Osteoblast (primary cell): ENCODE results near the gene INCENP. TPM values are rescaled to one million over a fixed set of nuclear protein-coding genes. Genes with fewer than 3 reads are reported as not detected.

ENCODE experiments used
- DNase-seq: peaks from one replicate; pipeline ENCODE4 v3.0.0; 2011; ENCODE audit warnings: low spot score, mixed read lengths; ENCODE audit not compliant: insufficient read length; ENCODE audit errors: missing footprints
- H2AFZ ChIP-seq: 2 replicates; pipeline ENCODE4 v1.6.0; 2011; ENCODE audit warnings: mild to moderate bottlenecking, low read length
- H3K27ac ChIP-seq: 2 replicates; pipeline ENCODE4 v1.5.1; 2011; ENCODE audit warnings: mild to moderate bottlenecking, low read depth, low read length, moderate library complexity
- H3K27me3 ChIP-seq: 2 replicates; pipeline ENCODE4 v1.6.0; 2012; ENCODE audit warnings: mild to moderate bottlenecking, control low read depth, inconsistent platforms, low read length, moderate library complexity; ENCODE audit not compliant: insufficient read depth
- H3K36me3 ChIP-seq: 2 replicates; pipeline ENCODE4 v1.5.1; 2011; ENCODE audit warnings: mild to moderate bottlenecking, low read length, control low read depth, moderate library complexity; ENCODE audit not compliant: insufficient read depth
- H3K4me1 ChIP-seq: 2 replicates; pipeline ENCODE4 v1.5.1; 2011; ENCODE audit warnings: mild to moderate bottlenecking, low read length, control low read depth, moderate library complexity; ENCODE audit not compliant: insufficient read depth
- H3K4me2 ChIP-seq: 2 replicates; pipeline ENCODE4 v1.6.0; 2011; ENCODE audit warnings: mild to moderate bottlenecking, low read length; ENCODE audit not compliant: insufficient read depth
- H3K4me3 ChIP-seq: fragments of 200-600 bp; sonication (generic); 3 replicates; pipeline ENCODE4 v1.5.1; 2012; ENCODE audit warnings: mild to moderate bottlenecking, low read length, inconsistent platforms; ENCODE audit not compliant: insufficient read depth
- H3K79me2 ChIP-seq: 2 replicates; pipeline ENCODE4 v1.6.0; 2012; ENCODE audit warnings: mild to moderate bottlenecking, low read length, control low read depth, inconsistent platforms; ENCODE audit not compliant: insufficient read depth
- H3K9me3 ChIP-seq: 2 replicates; pipeline ENCODE4 v1.5.1; 2011; ENCODE audit warnings: low read depth, low read length, control low read depth
- H4K20me1 ChIP-seq: 2 replicates; pipeline ENCODE4 v1.6.0; 2012; ENCODE audit warnings: mild to moderate bottlenecking, low read length, control low read depth; ENCODE audit not compliant: insufficient read depth
- total RNA-seq: library from RNA; depleted of rRNA; stranded (reverse); fragments of >200 nt; gene quantifications from 2 replicates; pipeline ENCODE4 v1.2.3, GENCODE V29; 2012
- TF ChIP-seq, protein P1 (sequence below): IDR thresholded peaks from 2 replicates; pipeline ENCODE4 v1.5.1; 2011; ENCODE audit warnings: mild to moderate bottlenecking, low read depth, low read length, moderate library complexity; ENCODE audit errors: extremely low read depth

Gene INCENP
- total RNA-seq, 1 donor: 8.7 TPM

GRCh38 chr11:62119569-62119968, 4.2 kb upstream of the INCENP start:
- H3K9me3 ChIP-seq: no peaks in the 10 kb centered on the region
- no peak overlapping the region for H3K4me2 ChIP-seq
- H3K27ac ChIP-seq: no peak overlapping the region
- peaks cover 7% of the 10 kb centered on the region for H3K79me2 ChIP-seq
- H3K4me3 ChIP-seq: no peak overlapping the region
- H4K20me1 ChIP-seq: no peaks in the 10 kb centered on the region
- DNase-seq: no peak
- no peak overlapping the region for H2AFZ ChIP-seq
- TF ChIP-seq, protein P1, sequence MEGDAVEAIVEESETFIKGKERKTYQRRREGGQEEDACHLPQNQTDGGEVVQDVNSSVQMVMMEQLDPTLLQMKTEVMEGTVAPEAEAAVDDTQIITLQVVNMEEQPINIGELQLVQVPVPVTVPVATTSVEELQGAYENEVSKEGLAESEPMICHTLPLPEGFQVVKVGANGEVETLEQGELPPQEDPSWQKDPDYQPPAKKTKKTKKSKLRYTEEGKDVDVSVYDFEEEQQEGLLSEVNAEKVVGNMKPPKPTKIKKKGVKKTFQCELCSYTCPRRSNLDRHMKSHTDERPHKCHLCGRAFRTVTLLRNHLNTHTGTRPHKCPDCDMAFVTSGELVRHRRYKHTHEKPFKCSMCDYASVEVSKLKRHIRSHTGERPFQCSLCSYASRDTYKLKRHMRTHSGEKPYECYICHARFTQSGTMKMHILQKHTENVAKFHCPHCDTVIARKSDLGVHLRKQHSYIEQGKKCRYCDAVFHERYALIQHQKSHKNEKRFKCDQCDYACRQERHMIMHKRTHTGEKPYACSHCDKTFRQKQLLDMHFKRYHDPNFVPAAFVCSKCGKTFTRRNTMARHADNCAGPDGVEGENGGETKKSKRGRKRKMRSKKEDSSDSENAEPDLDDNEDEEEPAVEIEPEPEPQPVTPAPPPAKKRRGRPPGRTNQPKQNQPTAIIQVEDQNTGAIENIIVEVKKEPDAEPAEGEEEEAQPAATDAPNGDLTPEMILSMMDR: no peak
- H3K4me1 ChIP-seq: peaks cover 1% of the 10 kb centered on the region
- H3K27me3 ChIP-seq: no peaks in the 10 kb centered on the region
- no peaks in the 10 kb centered on the region for H3K36me3 ChIP-seq

DNA sequence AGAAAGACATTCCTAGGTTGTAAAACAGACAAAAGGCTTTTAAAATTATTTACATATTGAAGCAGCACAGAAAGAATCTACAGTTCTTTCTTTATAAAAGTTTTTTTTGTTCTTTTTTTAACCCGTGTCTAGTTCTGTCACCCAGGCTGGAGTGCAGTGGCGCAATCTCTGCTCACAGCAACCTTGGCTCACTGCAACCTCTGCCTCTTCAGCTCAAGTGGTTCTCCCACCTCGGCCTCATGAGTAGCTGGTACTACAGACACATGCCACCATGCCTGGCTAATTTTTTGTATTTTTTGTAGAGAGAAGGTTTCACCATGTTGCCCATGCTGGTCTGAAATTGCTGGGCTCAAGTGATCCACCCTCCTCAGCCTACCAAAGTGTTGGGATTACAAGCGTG, 3.8 kb upstream of the INCENP start:
- Histone ChIP-seq H3K4me3 (no peak overlapping the region), H3K9me3 (no peaks in the 10 kb centered on the region), H2AFZ (no peak overlapping the region), H3K27me3 (no peaks in the 10 kb centered on the region), H3K4me1 (peaks cover 5% of the 10 kb centered on the region), H3K4me2 (no peak overlapping the region), H3K79me2 (peaks cover 11% of the 10 kb centered on the region), H3K36me3 (no peaks in the 10 kb centered on the region), H3K27ac (no peak overlapping the region), H4K20me1 (no peaks in the 10 kb centered on the region)
- TF ChIP-seq, protein P1: no peak
- DNase-seq: no peak

DNA sequence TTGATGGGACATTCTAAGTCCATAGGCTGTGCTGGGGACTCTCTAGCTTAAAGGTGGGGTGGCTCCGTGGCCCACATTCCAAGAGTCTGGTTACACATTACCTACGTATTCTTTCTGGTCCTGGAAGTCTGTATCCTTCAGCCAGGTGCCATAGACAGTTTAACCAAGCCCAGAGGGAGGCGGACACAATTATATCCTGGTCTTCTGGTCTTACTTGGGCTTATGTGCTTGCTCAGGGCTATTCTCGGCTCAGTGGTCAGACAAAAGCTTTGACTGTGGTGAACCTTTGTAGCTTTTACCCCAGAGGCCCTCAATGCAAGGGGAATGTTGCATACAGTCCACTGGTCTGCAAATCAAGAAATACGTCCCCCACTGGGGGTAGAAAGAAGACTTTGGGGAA, 3.4 kb upstream of the INCENP start:
- Histone ChIP-seq H4K20me1 (peaks cover 2% of the 10 kb centered on the region), H3K4me1 (peaks cover 10% of the 10 kb centered on the region), H3K27me3 (no peaks in the 10 kb centered on the region), H3K4me3 (no peak overlapping the region), H3K27ac (no peak overlapping the region), H3K9me3 (no peaks in the 10 kb centered on the region), H3K4me2 (no peak overlapping the region), H3K79me2 (peaks cover 16% of the 10 kb centered on the region), H3K36me3 (no peaks in the 10 kb centered on the region), H2AFZ (no peak overlapping the region)
- DNase-seq: no peak
- TF ChIP-seq, protein P1: no peak

GRCh38 chr11:62122076-62122475, 1.7 kb upstream of the INCENP start:
- TF ChIP-seq, protein P1: peak; percentile 23
- peaks cover 16% of the 10 kb centered on the region for H3K4me1 ChIP-seq
- no peak overlapping the region for H3K4me2 ChIP-seq
- H3K79me2 ChIP-seq: peaks cover 32% of the 10 kb centered on the region
- H2AFZ ChIP-seq: no peak overlapping the region
- H4K20me1 ChIP-seq: peaks cover 5% of the 10 kb centered on the region
- no peak for DNase-seq
- no peaks in the 10 kb centered on the region for H3K27me3 ChIP-seq
- H3K36me3 ChIP-seq: no peaks in the 10 kb centered on the region
- H3K27ac ChIP-seq: no peak overlapping the region
- H3K4me3 ChIP-seq: no peak overlapping the region
- H3K9me3 ChIP-seq: no peaks in the 10 kb centered on the region
